ENCODE measurements around the gene MAD2L1BP.
A peak's percentile ranks its signal among the peaks of the same experiment; 100 is the strongest.

The MAD2L1BP gene

DNA sequence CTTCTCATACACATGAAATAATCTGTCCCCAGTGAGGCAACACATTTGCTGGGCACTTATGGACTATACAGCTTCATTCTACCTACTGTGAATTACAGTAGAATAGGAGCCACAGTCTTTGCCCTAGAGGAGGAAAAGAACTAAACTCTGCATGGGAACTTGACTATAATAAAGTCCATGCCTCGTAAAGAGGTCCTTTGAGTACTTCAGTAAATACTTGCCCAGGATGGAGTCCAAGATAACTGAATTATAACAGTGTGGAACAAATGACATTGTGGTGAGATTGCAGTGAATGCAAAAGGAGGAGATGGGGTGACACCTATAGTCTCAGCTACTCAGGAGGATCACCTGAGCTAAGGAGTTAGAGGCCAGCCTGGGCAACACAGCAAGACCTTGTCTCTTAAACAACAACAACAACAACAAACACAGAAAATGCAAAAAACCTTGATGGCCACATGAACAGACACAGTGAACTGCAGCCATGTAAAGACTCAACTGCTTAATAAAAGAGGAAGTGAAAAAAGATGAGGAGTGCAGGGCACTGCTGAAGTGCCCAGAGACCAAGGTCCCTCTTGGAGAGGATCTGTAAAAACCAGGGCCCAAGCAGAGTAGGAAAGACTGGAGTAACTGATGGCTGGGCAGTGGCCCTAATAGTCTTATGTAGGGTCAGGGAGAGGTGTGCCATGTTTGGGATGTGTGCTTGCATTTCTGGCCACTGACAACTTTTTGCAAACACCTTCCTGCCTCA lies 48.2 kb downstream of the MAD2L1BP start:
- DNase-seq, result no peak

DNA sequence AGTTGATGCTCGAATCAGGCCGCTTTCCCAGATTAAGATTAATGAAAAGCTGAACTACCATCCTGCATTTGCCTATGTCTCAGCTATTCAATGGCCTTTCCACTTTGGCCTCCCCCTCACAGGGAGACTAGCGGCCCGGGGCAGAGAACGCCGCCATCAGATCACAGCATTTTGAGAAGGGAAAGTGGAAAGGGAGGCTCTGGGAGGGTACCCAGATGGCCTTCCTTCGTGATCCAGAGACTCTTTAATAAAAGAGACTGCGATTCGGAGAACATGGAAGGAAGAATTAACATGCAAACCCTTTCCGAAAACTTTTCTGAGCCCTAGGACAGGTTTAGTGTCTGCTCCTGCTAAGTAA lies 51.4 kb downstream of the MAD2L1BP start:
- no peak for DNase-seq

DNA sequence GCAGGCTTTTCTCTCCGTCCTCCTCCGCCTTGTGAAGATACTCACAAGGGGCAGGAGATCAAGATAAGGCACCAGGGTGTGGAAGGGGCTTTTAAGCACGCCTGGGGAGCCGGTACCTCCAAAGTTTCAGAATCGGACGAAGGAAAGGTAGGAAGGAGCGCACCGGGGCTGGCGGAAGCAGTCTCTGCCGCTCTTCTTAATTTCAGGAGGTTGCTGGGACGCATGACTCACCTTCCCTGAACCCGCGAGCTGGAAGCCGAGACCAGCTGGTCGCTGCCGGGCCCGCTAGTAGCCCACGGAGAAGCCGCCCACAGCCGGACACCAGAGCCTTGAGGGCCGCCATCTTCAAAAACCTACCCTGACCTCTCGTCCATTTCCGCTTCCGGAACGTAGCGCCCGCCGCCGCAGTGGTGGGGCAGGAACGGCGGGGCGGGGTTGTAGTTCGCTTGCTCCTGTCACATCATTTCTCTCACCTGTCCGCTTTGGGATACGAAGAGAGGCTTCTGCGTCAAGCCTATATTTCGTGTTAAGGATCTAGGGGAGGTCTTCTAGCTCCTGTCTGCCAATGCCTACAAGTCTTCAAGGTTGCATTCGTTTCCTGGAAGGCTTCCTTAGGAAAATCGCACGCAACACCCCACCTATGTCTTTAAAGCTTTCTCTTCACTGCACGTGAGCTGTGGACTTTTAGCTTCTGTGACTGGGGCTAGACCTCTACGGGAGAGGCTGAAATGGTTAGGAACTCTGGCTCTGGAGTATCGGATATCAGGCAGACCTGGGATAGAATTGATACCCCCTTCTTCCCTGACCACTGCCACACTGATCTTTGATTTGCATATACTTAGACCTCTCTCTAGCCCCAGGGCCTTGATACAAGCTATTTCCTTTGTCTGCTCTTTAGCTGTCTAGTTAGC lies 52.1 kb downstream of the MAD2L1BP start, which contains the start of gene MRPS18A:
Gene MRPS18A, minus strand, starts transcription at position 355 of the 911 bp plus-strand sequence. Its CDS starts 12 bp downstream, at position 343.
- peak; percentile 32 for DNase-seq

DNA sequence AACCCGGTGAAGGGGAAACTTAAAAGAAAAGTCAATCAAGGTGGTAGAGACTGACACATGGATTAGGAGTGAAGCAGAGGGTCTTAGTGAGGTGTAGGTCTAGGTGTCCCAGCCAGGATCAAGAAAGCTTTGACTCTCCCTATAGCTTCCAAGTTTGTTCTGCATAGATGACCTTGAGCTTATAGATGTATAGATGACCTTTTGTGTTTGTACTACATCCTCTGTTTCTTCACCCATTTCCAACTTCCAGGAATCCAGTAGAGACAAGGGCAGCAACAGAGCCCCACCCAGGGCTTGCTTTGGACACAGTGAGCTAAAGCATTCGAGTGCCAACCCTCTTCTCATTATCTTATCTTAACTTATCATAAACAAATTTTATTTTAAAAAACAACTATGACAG lies 53.8 kb downstream of the MAD2L1BP start:
- no peak for DNase-seq
